HFF-Myc (cell line): ENCODE data around the gene DMD.

ENCODE experiments used
- DNase-seq: peaks from one replicate; pipeline ENCODE4 v3.0.0-alpha.2; 2011; ENCODE audit warnings: low read depth; ENCODE audit errors: extremely low read depth
- H3K4me3 ChIP-seq: replicated peaks from 2 replicates; pipeline ENCODE4 v1.5.1; 2011; ENCODE audit warnings: low read depth, mild to moderate bottlenecking, control low read depth, low read length
- TF ChIP-seq, protein P1 (sequence below): IDR thresholded peaks from 2 replicates; pipeline ENCODE4 v1.5.1; 2012; ENCODE audit warnings: mild to moderate bottlenecking, low read depth, low read length, control low read depth; ENCODE audit errors: missing control alignments

DMD gene

DNA sequence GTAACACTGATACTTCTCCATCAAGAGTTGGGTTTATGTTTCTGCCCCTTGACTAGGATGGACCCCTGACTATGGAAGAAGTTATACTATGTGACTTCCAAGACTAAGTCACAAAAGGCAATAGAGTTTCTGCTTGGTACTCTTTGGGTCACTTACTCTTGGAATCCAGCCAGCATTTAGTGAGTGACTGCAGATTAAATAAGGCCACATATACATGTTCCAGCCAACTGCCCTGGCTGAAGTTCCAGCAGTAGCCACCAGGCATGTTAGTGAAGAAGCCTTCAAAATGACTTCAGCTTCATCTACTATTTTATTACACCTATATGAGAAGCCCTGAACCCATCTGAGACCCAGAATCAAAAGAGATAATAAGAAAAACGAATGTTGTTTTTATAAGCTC is 524.0 kb downstream of the DMD start:
- H3K4me3 ChIP-seq = no peak overlapping the region
- TF ChIP-seq, protein P1, sequence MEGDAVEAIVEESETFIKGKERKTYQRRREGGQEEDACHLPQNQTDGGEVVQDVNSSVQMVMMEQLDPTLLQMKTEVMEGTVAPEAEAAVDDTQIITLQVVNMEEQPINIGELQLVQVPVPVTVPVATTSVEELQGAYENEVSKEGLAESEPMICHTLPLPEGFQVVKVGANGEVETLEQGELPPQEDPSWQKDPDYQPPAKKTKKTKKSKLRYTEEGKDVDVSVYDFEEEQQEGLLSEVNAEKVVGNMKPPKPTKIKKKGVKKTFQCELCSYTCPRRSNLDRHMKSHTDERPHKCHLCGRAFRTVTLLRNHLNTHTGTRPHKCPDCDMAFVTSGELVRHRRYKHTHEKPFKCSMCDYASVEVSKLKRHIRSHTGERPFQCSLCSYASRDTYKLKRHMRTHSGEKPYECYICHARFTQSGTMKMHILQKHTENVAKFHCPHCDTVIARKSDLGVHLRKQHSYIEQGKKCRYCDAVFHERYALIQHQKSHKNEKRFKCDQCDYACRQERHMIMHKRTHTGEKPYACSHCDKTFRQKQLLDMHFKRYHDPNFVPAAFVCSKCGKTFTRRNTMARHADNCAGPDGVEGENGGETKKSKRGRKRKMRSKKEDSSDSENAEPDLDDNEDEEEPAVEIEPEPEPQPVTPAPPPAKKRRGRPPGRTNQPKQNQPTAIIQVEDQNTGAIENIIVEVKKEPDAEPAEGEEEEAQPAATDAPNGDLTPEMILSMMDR = no peak
- no peak for DNase-seq

DNA sequence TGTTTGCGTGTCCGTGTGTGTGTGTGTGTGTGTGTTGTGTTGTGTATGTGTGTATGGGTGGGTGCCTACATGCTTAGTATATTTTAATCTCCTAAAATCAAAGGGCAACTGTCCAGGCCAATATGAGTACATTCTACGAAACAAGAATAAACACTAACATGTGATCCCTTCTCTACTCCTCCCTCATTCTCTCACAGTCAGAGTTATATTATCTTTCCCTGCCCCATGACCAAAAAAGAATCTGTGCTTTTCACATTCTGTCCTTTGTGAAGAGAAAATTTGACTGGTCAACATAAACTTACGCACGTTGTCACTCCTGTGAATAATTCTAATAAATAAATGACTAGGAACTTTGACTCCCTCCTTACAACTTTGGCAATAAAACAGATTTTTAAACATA is 532.9 kb downstream of the DMD start:
- DNase-seq = no peak
- TF ChIP-seq, protein P1 = no peak
- no peak overlapping the region for H3K4me3 ChIP-seq

DNA sequence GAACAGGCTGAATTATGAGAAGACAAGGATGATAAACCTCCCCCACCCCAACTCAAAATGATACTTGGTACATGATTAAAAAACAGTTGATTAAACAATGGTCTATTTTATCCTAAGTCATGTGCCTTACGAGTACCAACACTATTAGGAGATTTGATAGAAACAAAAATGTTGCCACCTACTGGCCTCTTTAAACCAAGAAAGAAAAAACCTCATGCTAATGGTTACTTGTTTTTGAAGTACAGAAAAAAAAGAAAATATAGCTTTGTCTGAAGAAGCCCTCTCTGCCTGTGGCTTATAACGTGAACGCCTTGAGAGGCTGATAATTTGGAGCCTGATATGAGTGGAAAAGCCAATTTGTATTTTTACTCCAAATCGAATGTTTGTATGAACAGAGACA is 538.2 kb downstream of the DMD start:
- no peak overlapping the region for H3K4me3 ChIP-seq
- no peak for DNase-seq
- TF ChIP-seq, protein P1 = no peak

DNA sequence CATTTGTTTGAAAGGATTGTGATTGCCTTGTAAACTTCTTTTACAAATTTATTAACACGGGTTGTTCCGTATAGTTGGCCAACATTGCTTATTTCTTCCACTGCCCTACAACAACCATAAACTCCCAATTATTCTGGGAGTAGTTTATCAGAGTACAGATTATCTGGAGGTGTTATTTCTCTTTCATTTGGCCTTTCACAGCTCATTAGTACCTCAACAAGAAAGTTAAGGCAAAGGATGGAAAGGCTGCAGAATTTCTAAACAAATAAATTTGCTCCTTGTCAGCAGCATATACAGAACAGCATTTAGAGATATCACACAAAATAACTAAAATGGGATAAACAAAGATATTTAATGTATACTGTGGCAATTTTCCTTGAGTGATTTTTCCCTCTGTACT is 548.8 kb downstream of the DMD start:
- no peak overlapping the region for H3K4me3 ChIP-seq
- no peak for DNase-seq
- TF ChIP-seq, protein P1 = no peak

DNA sequence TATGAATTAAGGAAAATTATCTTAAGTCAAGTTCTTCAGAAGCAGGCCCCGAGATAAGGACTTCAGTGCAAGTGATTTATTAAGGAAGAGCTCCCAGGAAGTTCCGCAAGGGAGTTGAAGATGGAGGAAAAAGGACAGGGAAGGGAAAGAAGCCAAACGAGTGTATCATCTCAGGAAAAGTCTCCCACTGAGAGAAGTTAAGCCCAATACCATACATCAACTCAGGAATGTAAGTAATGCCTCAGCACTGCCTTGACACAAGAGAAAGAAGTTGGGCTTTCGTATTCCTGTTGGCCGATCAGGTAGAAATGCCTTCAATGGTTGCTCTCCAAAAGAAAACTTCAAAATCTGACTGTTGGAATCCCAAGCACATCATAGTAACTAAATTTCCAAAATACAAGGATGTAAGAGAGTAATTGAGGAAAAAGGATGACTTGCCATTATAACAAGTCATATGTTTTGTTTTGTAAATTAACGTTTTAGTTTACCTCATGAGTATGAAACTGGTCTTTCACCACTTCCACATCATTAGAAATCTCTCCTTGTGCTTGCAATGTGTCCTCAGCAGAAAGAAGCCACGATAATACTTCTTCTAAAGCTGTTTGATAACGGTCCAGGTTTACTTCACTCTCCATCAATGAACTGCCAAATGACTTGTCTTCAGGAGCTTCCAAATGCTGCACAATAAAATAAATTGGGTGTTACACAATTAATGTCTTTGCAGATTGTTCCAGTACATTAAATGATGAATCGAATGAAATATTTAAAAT is 566.7 kb downstream of the DMD start:
- TF ChIP-seq, protein P1 = no peak
- no peak for DNase-seq
- no peak overlapping the region for H3K4me3 ChIP-seq

DNA sequence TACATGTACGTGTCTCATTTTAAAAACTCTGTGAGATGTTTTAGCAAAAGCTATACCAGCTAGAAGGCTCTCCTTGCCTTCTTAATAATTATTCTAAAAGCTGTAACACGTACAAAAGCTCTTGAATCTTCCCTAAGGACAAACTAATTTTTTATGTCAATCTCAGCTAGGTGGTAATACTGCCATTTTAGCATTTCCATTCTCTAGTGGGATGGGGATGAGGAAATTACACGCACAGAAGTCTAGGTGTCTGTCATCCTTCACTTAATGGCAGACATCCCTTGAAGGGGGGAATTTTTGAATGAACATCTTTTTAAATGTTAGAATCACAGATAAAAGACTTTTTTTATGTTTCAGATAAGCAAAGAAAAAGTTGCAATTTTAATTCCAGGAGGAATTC is 569.1 kb downstream of the DMD start:
- TF ChIP-seq, protein P1 = no peak
- no peak overlapping the region for H3K4me3 ChIP-seq
- no peak for DNase-seq

DNA sequence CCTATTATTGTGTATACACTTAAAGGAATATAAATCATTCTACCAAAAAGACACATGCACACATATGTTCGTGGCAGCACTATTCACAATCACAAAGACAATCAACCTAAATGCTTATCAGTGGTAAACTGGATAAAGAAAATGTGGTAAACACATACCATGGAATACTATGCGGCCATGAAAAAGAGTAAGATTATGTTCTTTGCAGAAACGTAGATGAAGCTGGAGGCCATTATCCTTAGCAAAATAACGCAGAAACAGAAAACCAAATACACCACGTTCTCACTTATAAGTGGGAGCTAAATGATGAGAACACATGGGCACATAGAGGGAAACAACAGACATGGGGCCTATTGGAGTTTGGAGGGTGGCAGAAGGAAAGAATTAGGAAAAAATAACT is 593.2 kb downstream of the DMD start:
- DNase-seq = no peak
- TF ChIP-seq, protein P1 = no peak
- no peak overlapping the region for H3K4me3 ChIP-seq
